ENCODE results near the gene REPS2. TPM values are rescaled to one million over a fixed set of nuclear protein-coding genes. Genes with fewer than 3 reads are reported as not detected.

Gene REPS2
- total RNA-seq, 1 donor from 2014 or later: not detected

DNA sequence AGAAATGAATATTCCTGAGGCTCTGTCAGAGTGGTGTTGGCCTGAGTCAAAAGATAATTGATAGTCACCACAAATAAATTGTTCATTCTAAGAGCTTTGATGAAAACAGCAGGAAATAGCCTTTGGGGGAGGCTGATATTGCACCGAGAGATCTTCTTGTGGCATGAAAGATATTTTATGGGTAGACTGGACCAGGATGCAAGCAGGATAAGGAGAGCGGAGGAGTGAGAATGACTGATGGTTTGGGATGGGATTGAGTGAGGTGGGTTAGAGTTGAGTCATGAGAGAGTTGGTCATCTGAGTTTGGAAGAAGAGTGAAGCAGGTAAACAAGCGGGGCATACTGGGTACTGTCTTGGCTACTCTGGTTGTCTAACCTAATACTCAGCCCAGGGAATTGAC lies 88.7 kb downstream of the REPS2 start:
- intact Hi-C loops (cut with micrococcal nuclease): no loop called here

DNA sequence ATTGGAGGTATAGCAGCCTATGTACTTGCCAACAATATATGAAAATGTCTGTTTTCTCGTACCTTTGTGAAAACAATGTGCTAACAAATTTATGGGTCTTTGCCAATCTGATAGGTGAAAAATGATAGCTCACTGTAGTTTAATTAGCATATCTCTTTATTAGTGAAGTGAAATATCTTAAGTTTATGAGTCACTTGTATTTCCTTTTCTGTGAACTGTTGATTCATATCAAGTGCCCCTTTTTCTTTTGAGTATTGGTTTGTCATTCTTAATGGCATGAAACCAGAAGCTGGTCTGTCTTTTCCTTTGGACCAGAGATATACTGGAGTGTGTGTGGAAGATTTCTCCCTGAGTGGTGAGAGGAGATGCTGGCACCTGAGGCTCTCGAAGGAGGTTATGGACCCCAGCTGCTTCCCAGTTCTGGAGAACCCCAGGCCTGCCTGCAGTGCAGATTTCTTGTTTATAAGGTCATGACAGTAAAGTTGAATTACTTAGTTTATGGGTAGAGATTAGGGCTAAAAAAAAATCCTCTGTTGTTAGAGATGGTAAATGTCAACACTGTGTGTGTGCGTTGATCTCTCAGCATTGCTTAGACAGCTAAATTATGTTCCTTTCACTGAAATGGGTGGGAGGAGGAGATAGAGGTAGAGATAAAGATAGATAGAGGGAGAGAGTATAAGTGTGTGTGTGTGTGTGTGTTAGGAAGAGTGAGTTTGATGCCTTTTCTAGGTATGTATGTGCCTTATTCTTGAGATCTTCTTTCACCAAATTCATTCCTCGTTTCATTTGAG lies 89.9 kb downstream of the REPS2 start:
- intact Hi-C loops (cut with micrococcal nuclease): no loop called here

DNA sequence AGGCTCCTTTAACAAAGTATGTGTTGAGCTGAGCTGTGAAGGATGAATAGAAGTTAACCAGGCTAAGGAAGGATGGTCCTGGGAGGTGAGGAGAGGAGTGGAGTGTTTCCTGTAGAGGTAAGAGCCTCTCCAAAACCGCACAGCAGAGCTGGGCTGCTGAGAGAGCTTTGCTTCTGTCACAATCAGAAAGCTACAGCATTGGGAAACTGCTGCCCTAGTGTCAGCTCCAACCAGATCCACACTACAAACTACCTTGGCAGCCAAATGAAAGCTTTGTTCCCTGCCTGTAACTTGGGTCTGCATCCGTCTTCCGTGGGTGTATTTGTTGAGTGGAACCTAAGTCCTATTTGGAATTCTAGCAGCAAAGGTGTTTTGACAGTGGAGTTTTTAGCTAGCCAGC lies 91.8 kb downstream of the REPS2 start:
- intact Hi-C loops (cut with micrococcal nuclease): no loop called here

DNA sequence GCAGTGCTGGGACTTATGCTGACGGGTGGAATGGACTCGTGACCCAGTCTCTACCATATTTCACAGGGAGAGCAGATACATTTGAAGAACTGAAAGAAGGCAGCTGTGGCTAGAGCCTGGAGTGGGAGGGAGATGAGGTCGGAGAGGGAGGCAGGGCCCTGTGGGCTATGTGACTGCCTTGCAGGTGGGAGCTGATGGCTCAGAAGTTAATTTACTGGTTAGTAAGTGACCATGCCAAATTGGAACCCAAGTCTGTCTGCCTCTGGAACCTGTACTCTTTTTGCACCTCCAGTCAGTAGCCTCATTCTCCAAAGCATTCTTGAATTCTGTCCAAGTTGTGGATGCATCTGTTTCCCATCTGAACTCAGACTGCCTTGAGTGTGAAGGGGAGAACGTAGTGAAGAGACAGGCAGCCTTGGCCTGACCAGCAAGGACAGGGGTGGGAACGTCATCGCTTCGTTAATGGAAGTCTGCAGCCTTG lies 92.3 kb downstream of the REPS2 start:
- intact Hi-C loops (cut with micrococcal nuclease): no loop called here

DNA sequence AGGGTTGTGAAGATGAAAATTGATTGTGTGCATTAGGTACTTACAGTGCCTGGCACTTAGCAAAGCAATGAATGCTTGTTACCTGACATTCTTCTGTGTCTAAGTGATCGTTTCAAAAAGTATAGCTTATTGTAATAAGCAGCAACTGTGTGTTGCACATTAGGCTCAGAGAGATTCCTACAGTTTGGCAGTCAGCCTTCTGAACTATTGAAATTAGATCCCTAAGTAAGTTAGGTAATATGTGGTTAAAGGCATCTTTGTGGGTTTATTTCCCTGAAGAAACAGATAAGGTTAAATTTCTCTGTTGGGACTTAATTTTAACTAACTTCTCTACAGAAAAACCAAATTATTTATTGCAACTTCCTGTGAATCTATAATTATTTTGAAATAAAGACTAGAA lies 93.4 kb downstream of the REPS2 start:
- intact Hi-C loops (cut with micrococcal nuclease): no loop called here

DNA sequence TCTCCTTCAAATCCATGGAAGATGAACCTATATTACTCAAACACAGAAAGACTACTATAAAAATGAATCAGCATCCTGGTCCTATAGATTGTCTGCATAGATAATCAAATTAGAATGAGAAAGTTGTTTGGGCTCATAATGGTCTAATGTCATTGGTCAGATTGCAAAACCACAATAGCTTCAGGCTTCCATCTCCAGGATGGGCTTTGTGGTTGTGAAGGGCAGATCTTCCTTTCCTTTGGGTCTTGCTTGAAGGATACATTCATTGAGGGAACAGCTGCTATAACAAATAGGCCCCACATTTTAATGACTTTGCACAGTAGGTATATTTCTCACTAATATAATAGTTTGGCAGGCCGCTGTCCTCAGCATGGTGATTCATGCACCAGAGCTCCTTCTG lies 94.3 kb downstream of the REPS2 start:
- intact Hi-C loops (cut with micrococcal nuclease): no loop called here

DNA sequence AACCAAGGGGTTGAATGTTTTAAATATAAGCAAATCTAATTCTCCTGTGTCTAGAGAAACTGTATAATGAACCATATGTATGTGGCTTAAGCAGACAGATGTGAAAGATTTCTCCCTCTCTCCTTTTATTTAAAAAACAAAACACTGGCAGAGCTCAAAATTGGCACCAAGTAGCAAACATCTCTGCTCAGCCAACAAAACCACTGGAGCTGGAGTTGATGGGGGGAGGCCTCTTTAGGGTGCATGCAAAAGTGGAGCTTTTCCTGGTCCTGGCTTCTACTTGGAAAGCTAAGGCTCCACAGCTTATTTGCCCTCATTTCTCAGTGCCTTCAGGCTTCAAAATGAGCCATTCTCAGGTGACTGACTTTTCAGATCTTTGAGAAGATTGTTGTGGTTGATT lies 95.6 kb downstream of the REPS2 start:
- intact Hi-C loops (cut with micrococcal nuclease): no loop called here

DNA sequence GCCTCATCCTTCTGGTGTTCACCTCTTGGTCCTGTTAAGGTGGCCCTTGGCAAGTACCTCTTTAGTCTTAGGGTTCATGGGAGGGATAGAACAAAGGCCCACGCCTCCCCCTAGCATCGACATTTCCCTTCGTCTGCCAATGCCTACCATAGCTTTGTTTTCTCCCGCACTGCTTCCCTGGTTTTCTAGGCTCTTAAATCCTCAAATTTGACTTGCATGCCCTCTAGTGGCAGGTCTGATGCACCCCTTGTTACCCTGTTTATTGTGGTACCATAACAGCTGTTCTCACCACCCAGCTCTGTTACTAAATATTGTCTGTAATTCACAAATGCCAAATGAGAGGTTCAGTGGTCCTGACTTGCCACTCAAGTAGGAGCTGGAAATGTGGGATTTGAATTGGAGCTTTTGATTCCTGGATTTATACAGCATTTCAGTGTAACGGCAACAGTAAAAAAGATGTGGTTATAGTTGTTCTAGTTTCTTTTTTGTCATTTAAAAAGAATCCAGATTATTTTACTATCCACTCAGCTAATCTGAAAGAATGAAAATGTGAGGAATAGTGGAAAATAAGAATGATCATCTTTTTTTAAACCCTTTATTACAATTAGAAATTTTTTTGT lies 100.1 kb downstream of the REPS2 start:
- intact Hi-C loops (cut with micrococcal nuclease): loop anchor here (2.0 kb wide), 1 partner anchor 164 kb away; no protein-coding TSS in a partner anchor

DNA sequence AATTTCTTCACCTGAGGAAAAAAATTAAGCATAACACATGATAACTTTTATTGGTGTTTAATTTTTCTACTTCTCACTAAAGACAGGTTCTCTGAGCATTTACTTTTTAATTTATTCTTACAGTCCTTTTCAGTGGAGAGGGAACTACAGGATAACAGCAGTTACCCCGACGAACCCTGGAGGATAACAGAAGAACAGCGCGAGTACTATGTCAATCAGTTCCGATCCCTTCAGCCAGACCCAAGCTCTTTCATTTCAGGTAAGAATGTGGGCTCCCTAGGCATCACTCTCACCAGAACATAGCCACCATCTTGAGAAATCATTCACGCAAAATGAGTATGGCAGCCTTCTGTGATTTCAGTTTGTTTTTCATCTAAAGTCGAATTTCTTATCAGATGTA lies 100.8 kb downstream of the REPS2 start:
- intact Hi-C loops (cut with micrococcal nuclease): loop anchor here (2.0 kb wide), 1 partner anchor 164 kb away; no protein-coding TSS in a partner anchor

DNA sequence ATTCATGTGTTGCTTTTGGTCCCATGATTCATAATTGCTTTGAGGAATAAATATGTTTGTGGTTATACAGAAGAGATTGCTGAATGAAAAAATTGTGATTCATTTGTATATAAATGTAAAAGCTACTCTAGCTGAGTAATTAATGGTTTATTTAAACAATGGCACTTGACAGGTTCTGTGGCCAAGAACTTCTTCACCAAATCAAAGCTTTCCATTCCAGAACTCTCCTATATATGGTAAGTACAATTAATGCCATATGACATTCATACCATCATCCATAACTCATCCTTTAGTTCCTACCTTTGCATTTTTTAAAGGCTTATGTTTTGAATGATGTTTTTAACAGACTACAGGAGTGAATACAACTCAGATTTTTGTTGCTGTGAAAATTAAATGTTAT lies 105.8 kb downstream of the REPS2 start:
- intact Hi-C loops (cut with micrococcal nuclease): no loop called here

DNA sequence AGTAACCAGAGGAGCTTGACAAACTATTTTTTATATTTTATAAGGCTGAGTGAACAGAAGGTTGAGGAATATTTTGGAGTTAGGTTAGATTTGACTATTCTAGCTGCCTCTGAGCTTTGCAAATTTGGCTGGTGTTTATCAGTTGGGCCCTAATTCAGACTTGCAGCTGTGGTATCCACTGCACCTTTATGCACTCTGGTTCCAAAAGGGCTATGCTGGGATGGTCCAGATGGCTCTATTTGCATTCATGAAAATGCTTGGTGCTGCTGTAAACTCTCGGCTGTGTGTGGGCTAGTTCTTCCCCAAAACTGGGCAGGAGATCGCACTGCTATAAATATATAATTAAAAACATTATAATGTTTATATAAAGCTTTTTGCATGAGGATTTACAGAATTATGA lies 106.3 kb downstream of the REPS2 start:
- intact Hi-C loops (cut with micrococcal nuclease): no loop called here

DNA sequence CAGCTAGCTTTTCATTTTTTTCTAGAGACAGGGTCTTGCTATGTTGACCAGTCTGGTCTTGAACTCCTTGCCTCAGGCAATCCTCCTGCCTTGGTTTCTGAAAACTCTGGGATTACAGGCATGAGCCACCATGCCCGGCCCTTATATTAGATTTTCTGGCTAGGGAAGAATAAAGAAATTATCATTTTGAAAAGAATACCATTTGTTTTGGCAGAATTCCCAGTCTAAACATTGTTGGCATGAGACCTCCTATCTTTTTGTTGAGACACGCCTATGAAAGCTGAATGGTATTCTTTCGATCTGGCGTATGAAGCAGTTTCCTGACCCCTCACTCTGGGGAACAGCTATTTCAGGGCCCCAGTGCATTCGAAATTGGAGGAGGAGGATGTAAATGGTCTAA lies 107.0 kb downstream of the REPS2 start:
- intact Hi-C loops (cut with micrococcal nuclease): no loop called here

DNA sequence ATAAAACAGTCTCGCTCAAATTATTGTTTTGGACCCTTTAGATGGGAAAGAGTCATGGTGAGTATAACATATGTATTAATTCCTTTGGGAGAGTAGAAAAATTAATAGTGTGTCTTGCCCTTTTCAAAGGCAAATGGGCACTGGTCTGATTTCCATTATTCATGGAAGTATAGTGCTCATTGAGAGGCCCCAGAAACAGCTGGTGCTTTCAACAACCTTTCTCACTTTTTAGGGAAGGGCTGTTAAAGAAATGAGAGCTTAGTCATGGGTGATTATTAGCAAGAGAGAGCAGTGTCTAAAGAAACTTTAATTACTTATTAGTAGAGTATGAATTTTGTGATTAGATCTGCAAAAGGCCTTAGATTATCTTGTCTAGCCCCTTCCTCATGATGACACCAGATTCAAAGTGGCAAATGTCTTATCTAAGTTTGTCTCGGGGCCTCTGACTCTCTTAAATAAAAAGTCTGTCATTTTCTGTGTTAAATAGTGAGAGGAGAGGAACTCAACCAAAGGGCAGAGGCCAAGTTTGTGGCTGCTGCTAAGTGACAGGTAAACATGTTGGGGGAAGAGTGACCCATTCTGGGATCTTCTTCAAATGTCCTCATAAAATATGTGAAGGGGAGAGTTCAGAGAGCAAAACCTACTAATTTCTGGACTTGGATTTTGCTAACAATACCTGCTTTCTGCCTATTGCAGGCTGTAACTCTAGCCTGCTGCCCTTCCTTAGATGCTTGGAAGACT lies 110.6 kb downstream of the REPS2 start:
- intact Hi-C loops (cut with micrococcal nuclease): no loop called here

DNA sequence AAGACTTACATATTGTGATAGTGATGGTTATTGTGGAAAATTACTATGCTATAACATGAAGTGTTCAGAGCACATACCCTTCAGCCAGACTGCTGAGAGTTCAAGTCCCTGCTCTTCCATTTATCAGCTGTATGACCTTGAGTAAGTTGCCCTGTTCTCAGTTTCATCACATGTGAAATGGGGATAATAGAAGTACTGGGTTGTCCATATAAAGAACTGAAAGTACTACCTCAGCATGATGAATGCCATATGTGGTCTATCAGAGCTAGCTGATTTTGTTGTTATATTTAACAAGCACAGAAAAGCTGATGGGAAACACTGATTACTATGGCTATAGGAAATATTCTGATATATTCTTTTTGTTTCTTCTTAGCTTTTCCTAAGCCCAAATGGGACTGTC lies 115.6 kb downstream of the REPS2 start:
- intact Hi-C loops (cut with micrococcal nuclease): no loop called here

DNA sequence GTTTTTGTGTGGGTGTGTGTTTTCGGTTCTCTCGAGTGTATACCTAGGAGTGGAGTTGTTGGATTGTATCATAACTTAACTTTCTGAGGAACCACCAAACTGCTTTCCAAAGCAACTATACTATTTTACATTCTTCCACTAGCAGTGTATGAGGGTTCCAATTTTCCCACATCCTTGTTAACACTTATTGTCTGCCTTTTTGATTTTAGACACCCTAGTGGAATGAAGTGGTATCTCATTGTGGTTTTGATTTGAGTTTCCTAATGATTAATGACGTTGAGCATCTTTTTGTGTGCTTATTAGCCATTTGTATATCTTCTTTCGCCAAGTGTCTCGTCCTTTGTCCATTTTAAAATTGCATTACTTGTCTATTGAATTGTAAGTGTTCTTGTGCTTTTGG lies 118.6 kb downstream of the REPS2 start:
- intact Hi-C loops (cut with micrococcal nuclease): no loop called here

DNA sequence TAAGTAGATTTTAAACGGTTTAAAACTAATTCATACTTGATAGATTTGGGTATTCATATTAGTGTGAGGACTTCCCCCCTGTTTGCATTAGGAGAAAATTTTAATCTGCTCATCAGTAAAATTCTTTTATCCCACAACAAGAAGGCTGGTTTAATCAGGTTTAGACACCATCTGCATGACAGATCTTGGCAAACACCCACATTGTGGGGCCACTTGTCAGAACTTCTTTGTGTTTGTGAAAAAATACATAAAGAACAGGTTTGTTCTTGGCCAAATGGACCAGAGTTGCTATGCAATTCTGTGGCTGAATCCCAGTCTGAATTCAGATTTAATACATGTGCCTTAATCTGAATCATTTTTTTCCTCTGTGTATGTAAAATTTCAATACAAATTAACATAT lies 121.1 kb downstream of the REPS2 start:
- intact Hi-C loops (cut with micrococcal nuclease): no loop called here

DNA sequence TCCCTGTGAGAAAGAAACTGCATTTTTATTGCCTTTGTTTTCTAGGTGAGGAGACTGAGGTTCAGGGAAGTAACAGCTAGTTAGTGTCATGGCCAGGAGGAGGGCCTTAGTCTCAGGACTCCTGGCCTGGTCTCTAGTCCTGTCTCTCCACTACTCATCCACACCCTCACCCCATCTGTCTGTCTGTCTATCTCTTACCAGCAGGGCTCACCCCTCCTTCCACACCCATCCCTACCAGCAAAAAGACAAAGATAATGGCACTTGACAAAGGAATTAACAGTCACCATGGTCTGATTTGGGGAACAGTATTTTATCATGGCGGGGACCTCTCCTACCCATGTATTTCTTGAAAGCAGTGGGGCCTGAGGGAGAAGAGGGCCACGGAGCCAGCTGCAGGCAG lies 125.8 kb downstream of the REPS2 start:
- intact Hi-C loops (cut with micrococcal nuclease): no loop called here

DNA sequence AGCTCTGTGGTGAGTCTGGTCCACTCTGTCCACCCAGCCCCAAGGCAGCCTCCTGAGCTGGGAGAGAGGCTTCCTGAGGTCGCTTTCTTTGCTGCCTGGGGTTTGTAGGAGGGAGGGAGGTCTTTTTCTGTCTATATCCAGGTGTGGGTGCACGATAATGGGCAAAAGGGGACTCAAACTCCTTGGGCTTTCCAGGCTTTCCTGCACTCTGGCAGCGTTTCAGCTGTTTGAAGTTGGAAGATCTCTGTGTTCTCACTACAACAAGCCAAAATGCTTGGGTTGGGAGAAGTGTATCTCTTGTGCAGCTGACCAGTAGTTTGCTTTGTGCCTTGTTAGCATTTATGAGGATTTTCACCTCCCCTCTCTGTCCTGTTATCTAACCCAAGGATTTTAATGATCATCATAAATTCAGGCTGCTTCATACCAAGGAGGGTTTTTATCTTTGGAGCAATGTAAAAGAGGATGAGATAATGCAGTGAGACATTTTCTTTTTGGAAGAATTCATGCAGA lies 126.3 kb downstream of the REPS2 start:
- intact Hi-C loops (cut with micrococcal nuclease): no loop called here

DNA sequence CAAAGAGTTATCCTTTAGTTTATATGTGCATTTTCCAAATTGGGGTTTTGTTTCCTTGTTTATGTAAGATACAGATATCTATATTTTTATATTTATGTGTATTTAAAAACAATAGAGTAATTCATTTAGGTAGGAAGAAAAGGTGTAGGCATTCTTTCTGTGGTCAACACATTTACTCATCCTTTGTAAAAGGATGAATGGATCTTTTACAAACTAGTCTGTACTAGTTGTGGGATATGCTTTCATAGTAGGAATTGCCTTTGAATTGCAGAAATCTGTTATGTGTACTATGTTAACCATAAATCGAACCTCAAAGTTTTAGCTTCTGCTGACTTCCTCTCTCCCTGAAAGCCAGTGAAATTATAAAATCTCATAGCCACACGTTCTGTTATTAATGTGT lies 128.5 kb downstream of the REPS2 start:
- intact Hi-C loops (cut with micrococcal nuclease): no loop called here

DNA sequence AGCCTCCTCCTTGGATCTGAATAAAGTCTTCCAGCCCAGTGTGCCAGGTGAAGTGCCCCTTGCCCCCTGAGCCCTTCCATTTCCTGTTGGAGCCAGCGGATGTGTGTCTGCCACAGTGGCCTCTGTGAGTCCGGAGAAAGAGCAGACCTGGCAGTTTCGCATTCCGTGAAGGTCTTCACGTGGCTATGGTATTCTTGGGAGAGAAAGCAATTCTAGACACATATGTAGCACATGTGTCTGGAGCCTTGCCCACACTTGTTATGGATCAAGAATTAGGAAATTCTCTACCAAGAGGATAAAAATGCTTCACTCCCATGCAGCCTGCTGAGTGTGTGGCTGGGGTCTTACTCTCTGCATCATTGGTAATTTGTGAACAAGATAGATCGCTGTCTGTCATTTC lies 130.9 kb downstream of the REPS2 start:
- intact Hi-C loops (cut with micrococcal nuclease): no loop called here

DNA sequence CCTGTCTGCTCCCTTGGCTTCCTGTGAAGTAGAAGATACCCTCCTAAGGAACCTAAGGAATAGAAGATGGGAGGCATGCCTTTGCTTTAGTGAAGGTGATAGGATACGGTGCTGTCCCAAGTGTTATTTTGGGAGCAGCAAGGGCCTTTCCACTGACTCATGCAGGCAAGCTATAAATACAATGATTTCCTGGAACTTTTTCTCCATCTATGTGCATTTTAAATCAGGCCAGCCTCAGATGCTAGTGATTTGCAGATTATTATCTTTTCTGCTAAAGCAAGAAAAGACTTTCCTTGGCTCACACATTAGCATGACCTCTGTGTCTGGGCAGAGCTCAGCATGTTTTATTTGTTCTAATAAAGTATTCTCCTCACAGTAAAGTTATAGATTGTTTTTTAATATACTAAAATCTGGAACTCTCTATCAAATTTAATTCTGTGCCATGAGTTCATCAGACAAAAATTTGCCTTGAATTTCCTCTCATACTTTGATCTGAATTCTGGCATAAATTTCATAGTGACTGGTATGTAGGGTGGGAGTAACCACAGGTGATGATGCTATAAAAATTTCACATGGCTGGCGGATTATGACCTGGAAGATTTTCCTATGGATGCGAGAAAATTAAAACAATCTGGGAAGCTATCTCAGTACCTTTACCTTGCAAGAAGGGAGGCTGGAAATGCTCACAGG lies 131.7 kb downstream of the REPS2 start:
- intact Hi-C loops (cut with micrococcal nuclease): no loop called here

Measured in T-helper 2 cell treated with Interferon-gamma antibody and Interleukin-4, amounts not matched to agents 100 ng/mL and 5 ng/mL, for 36 hours (primary cell).